GM12872 (cell line): ENCODE data around the gene RPS6KA6.

Experiments
- TF ChIP-seq, protein P1 (sequence below): IDR thresholded peaks from 3 replicates; pipeline ENCODE4 v1.5.1; 2011; ENCODE audit warnings: low read depth, mild to moderate bottlenecking, low read length, moderate library complexity; ENCODE audit not compliant: insufficient read depth

The RPS6KA6 gene

DNA sequence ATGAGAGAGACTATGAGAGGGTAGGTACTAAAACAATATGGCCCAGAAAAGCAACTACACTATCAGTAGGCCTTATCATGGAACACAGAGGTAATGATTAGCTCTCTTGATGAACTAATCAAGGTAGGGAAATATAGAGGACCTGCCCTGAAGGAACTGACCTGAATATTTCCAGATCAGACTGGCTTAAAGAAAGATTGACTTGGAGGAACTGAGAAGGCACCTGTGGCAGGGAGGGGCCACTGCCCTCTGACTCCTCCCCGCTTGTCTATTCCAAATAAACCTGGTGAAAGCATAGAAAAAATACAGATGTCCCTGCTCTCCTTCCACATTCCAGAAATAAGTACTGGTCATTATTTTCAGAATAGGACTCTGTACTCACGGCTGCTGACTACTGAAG is 5.5 kb downstream of the RPS6KA6 start:
- TF ChIP-seq, protein P1, sequence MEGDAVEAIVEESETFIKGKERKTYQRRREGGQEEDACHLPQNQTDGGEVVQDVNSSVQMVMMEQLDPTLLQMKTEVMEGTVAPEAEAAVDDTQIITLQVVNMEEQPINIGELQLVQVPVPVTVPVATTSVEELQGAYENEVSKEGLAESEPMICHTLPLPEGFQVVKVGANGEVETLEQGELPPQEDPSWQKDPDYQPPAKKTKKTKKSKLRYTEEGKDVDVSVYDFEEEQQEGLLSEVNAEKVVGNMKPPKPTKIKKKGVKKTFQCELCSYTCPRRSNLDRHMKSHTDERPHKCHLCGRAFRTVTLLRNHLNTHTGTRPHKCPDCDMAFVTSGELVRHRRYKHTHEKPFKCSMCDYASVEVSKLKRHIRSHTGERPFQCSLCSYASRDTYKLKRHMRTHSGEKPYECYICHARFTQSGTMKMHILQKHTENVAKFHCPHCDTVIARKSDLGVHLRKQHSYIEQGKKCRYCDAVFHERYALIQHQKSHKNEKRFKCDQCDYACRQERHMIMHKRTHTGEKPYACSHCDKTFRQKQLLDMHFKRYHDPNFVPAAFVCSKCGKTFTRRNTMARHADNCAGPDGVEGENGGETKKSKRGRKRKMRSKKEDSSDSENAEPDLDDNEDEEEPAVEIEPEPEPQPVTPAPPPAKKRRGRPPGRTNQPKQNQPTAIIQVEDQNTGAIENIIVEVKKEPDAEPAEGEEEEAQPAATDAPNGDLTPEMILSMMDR: no peak

GRCh38 chrX:84175958-84176357 is 12.0 kb downstream of the RPS6KA6 start:
- TF ChIP-seq, protein P1: no peak

DNA sequence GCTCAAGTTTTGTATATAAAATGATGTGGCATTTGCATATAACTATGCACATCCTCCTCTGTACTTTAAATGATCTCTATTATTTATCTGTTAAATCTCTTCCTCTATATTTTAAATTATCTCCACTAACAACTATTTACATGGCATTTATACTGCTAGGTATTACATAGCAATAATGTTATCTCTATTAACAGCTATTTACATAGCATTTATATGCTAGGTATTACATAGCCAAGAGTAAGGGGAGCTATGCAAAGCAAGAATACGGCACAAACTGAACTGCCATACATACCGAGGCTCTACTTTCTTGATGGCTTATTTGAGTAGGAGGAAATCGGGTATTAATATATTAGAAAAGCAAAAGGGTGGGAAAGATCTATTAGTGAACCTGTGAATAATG is 12.7 kb downstream of the RPS6KA6 start:
- TF ChIP-seq, protein P1: no peak

- TF ChIP-seq, protein P1: no peak
These were observed 13.7 kb downstream of the RPS6KA6 start for GRCh38 chrX:84174348-84174747.

DNA sequence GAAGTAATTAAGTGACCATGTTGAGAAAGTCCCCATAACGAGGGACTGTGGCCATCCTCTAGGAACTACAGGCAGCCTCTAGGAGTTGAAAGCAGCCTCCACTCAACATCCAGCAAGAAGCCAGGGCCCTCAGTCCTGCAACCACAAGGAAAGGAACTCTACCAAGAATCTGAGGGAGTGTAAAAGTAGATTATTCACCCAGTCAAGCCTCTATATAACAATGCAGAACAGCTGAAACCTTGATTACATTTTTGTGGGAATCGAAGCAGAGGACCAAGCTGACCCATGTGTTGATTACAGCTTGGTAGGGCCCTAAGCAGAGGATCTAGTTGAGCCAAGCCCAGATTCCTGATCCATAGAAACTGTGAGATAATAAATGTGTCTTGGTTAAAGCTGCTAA is 17.1 kb downstream of the RPS6KA6 start:
- TF ChIP-seq, protein P1: no peak

DNA sequence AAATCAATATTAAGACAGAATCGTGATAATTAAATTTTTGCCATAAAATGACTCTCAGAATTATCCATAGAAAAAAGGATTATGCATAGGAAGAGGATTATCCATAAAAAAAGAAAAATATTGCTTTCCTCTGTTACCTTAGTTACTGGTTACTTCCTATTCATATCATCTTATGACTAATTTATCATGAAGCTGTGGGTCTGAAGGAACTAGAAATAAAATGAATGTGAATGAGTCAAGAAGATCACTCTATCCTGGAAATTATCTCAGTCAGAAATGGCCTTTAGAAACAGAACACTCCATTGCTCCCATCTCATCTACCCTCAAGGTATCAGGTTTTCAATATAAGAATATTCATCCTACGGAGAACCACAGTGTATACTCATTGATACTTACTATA is 19.4 kb downstream of the RPS6KA6 start:
- TF ChIP-seq, protein P1: no peak

GRCh38 chrX:84168095-84168494 is 19.9 kb downstream of the RPS6KA6 start:
- TF ChIP-seq, protein P1: no peak

GRCh38 chrX:84165711-84166110 is 22.3 kb downstream of the RPS6KA6 start:
- TF ChIP-seq, protein P1: no peak
